Right lobe of liver (tissue), 6 donors: Measurements from ENCODE around the gene KRTAP16-1. TPM values are rescaled to one million over a fixed set of nuclear protein-coding genes. Genes with fewer than 3 reads are reported as not detected.

Experiments used
- ATAC-seq, 4 donors: fragments of 200-7000 bp; cut with Tn5 transposase; one replicate each; pipeline ENCODE4 v1.9.1; 2020; ENCODE audit warnings: mild to moderate bottlenecking in 4 of 4, moderate library complexity in 4 of 4
- DNase-seq, 3 donors: peaks; one replicate each; pipeline ENCODE4 v3.0.0-alpha.2; 2020
- H3K27ac ChIP-seq, 3 donors: fragments of 200-600 bp; one replicate each; pipeline ENCODE4 v1.8.0; 2022
- H3K27me3 ChIP-seq, 2 donors: fragments of 200-600 bp; one replicate each; pipeline ENCODE4 v1.8.0; 2022
- H3K36me3 ChIP-seq, 4 donors: fragments of 200-600 bp; sonication (generic) in 1 of 4; one replicate each; pipeline versions ENCODE4 v1.5.1 to v1.8.0; 2017 to 2022; ENCODE audit warnings: control low read depth in 1 of 4
- H3K4me1 ChIP-seq, 4 donors: fragments of 200-600 bp; sonication (generic) in 1 of 4; one replicate each; pipeline versions ENCODE4 v1.5.1 to v1.8.0; 2017 to 2022; ENCODE audit warnings: control low read depth in 1 of 4
- H3K4me3 ChIP-seq, 3 donors: fragments of 200-600 bp; one replicate each; pipeline ENCODE4 v1.8.0; 2022
- H3K9me3 ChIP-seq, 4 donors: fragments of 200-600 bp; sonication (generic) in 1 of 4; one replicate each; pipeline versions ENCODE4 v1.5.1 to v1.8.0; 2017 to 2022; ENCODE audit warnings: control low read depth in 1 of 4
- POLR2A ChIP-seq: fragments of 450-650 bp; IDR thresholded peaks from one replicate; pipeline ENCODE4 v1.6.1; 2017; ENCODE audit warnings: antibody characterized with exemption, mild to moderate bottlenecking
- WGBS: methylation state at CpG from one replicate; pipeline ENCODE4 v1.1.6; 2018; ENCODE audit warnings: low coverage, low lambda C conversion rate; ENCODE audit not compliant: insufficient coverage; ENCODE audit errors: missing lambda C conversion rate; 5-methylcytosine and 5-hydroxymethylcytosine counted together
- intact Hi-C, 2 donors: fragments of 100-400 bp; cut with DNase I; formaldehyde crosslinking; loops; one replicate each; pipeline versions ENCODE4 v1.11.2 to v1.14.1; 2022
- total RNA-seq, 6 experiments: library from RNA; depleted of rRNA in 2 of 6; stranded (reverse); fragments of >200 nt in 2 of 6; fragmentation: NEBNext Ultra II Directional in 3 of 6; extraction: Animal tissue kit (Norgen Biotek cat#: 25700) in 3 of 6; gene quantifications; one replicate each; pipeline versions ENCODE4 v1.1.0 to v1.2.4, GENCODE V29; 2016 to 2023
- TF ChIP-seq, protein P1 (sequence below), 4 donors: fragments of 200-600 bp in 3 of 4; fragments of 450-650 bp in 1 of 4; IDR thresholded peaks; one replicate each; pipeline versions ENCODE4 v1.5.1 to v1.8.0; 2016 to 2022; ENCODE audit warnings: antibody characterized with exemption in 4 of 4, mild to moderate bottlenecking in 2 of 4
- donor health status: DM: no; HTN: yes; CAD: no.
- donor health status: DM: no; HTN: no; CAD: no.
- donor health status: DM: no; HTN: no; CAD: no.
- donor health status: DM: no; HTN: yes; CAD: no.
- donor health status: DM: no; HTN: yes; CAD: no.

Gene KRTAP16-1
- total RNA-seq, 6 experiments from 2014 or later: not detected

DNA sequence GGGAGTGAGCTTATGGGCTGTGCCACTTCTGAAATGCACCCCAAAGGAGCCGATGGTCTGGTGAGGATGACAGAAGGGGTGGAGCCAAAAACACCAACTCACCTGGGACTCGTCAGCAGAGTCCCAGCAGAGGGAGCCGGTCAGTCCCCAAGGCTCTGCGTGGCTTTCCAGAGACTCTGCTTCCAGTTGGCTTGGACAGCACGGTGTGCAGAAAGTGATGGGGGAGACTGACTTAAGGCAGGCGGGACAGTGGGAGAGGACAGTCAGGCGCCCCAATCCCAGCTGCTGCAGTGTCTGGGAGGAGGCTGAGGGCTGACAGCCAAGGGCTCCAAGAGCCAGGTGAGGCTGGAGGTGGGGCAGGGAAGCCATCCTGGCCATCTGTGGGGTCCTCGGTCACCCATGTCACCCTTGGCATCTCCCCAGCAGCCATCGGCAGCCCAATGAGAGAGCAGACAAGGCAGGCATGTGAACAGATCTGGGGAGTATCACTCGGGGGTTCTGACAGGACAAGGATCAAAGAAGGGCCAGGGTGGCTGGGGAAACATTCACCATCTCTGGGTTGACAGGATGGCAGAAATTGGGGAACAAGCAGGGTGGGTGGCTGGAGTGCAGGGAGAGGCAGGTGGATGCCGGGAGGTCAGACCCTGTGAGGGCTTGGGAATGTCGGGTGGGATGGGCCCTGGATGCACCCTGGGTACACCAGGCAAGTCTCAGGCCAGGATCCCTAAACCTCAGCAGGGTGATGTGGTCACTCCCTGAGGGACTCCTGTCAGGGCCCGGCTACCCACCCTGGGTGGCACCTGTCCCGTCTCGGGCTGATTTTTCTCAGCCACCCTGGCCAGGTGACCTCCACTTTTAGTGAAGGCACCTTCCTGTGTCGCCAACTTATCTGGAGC lies 15.3 kb upstream of the KRTAP16-1 start:
- Histone ChIP-seq H3K36me3 (no peaks in the 10 kb centered on the region), H3K4me1 (no peaks in the 10 kb centered on the region), H3K9me3 (no peaks in the 10 kb centered on the region), H3K27me3 (no peaks in the 10 kb centered on the region), H3K4me3 (no peak overlapping the region), H3K27ac (no peak overlapping the region)
- DNase-seq: no peak
- TF ChIP-seq, protein P1, sequence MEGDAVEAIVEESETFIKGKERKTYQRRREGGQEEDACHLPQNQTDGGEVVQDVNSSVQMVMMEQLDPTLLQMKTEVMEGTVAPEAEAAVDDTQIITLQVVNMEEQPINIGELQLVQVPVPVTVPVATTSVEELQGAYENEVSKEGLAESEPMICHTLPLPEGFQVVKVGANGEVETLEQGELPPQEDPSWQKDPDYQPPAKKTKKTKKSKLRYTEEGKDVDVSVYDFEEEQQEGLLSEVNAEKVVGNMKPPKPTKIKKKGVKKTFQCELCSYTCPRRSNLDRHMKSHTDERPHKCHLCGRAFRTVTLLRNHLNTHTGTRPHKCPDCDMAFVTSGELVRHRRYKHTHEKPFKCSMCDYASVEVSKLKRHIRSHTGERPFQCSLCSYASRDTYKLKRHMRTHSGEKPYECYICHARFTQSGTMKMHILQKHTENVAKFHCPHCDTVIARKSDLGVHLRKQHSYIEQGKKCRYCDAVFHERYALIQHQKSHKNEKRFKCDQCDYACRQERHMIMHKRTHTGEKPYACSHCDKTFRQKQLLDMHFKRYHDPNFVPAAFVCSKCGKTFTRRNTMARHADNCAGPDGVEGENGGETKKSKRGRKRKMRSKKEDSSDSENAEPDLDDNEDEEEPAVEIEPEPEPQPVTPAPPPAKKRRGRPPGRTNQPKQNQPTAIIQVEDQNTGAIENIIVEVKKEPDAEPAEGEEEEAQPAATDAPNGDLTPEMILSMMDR (IDR thresholded peaks at IDR 0.05): peak in 2 of 4 donors; percentile 16 to 34
- no peak for TF ChIP-seq POLR2A
- 7% methylated on average over 3 of the region's 16 CpGs for WGBS
- ATAC-seq: peak; percentile 28 to 63 (median 52)
- intact Hi-C loops: loop anchor here in 1 of 2 donors (10.0 kb wide), 1 partner anchor 430 kb away; no protein-coding TSS in a partner anchor

DNA sequence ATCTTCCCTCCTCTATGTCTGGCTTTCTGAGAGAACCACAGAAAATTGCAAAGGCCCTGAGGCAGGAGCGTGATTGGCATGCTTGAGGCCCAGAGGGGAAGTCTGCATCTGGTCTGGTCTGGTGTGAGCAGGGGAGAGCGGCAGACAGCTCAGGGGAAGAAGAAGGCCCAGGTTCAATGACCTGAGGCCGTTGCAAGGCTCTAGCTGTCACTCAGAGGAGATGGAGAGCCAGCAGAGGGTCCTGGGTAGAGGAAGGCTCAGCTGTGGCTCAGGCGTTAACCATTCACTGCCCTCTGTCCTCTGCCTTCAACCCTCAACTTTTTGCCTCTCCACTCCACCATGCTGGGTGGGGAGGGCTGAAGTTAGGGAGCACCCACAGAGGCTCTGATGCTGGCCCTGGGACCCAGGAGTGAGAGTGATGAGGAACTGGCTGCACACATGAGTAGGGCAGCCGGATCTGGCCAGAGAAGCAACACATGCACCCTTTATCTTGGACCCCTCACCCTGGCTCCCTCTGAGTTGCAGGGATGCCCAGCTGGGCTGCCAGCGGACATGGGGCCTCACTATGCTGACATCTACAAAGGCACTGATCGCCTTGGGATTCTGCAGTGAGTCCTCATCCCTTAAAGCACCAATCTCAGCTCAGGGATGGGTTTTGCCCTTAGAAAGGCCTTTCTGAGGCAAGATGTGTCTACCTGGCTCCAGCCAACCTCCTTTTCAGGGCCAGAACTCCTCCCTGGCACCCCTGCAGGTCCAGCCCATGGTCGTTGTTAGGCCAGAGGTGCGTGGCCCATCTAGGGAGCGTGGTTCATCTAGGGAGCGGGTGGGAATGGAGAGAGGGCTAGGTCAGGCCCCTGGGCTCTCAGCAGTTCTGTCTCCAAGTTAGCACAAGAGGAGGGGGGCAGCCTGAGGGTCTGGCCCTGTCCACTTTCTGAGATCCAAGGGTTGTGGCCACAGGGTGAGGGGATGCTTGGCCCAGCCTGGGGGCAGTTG lies 14.1 kb upstream of the KRTAP16-1 start:
- Histone ChIP-seq H3K4me1 (no peaks in the 10 kb centered on the region), H3K27me3 (no peaks in the 10 kb centered on the region), H3K27ac (no peak overlapping the region), H3K4me3 (no peak overlapping the region), H3K9me3 (no peaks in the 10 kb centered on the region), H3K36me3 (no peaks in the 10 kb centered on the region)
- ATAC-seq (no peak), DNase-seq (no peak)
- TF ChIP-seq, protein P1 (IDR thresholded peaks at IDR 0.05): no peak
- TF ChIP-seq POLR2A: no peak
- WGBS: 60% methylated on average over 1 of the region's 11 CpGs
- intact Hi-C loops: loop anchor here in 1 of 2 donors (10.0 kb wide), 1 partner anchor 428 kb away; no protein-coding TSS in a partner anchor

DNA sequence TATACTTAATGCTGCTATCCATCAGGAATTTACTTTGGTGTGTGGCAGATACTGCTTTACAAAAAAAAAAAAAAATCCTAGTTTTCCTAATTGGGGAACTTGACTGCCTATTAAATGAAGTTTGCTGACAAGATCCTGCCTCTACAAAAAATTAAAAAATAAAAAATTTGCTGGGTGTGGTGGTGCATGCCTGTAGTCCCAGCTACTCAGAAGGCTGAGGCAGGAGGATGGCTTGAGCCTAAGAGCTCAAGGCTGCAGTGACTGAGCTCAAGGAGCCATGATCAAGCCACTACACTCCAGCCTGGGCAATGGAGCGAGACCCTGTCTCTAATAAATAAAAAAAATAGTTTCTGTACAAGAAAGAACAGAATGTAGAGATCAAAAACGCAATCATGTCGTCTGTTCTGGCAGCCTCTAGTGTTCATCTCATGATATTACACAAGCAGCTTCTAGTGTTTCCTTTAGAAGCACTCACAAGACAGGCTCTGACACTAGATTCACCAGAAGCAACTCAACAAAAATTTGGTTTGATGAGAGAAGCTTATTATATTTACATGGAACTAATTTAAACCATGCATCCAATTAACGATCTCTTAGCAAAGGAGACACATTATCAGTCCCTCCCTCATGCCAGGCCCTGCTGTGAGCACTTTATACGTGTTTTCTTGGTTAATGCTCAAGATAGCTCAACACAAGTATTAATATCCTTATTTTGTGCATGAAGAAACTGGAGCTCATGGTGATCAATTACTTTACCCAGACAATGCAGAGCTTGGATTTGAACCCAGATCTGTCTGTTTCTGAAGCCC lies 13.2 kb upstream of the KRTAP16-1 start:
- no peaks in the 10 kb centered on the region for H3K36me3 ChIP-seq
- H3K4me3 ChIP-seq: no peak overlapping the region
- intact Hi-C loops: loop anchor here in 1 of 2 donors (10.0 kb wide), 1 partner anchor 427 kb away; no protein-coding TSS in a partner anchor
- H3K9me3 ChIP-seq: no peaks in the 10 kb centered on the region
- no peaks in the 10 kb centered on the region for H3K4me1 ChIP-seq
- peak; percentile 57 to 81 (median 70) for ATAC-seq
- WGBS: 28% methylated on average over 5 of the region's 5 CpGs
- DNase-seq: no peak
- H3K27ac ChIP-seq: no peak overlapping the region
- no peaks in the 10 kb centered on the region for H3K27me3 ChIP-seq
- TF ChIP-seq, protein P1 (IDR thresholded peaks at IDR 0.05): peak; percentile 66 to 72 (median 67)
- no peak for TF ChIP-seq POLR2A

DNA sequence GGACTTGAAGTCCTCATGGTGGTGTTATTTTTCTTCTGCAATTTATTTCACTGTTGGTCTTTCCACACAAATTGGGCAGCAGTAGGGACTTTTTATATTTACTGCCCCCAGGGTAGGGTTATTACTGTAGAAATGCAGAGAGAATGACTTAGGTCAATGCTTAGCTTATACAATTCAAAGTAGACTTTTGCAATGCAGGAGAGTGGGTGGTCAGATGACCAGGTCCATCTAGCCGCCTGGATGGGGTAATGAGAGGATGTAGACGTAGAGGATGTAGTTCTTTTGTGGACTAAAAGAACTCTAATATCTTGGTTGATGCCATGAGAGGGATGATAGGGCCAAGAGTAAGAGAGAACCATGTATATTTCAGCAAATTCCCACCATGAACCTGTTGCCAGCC lies 9.1 kb upstream of the KRTAP16-1 start:
- TF ChIP-seq POLR2A: no peak
- TF ChIP-seq, protein P1 (IDR thresholded peaks at IDR 0.05): no peak
- no peaks in the 10 kb centered on the region for H3K36me3 ChIP-seq
- no peaks in the 10 kb centered on the region for H3K9me3 ChIP-seq
- H3K27ac ChIP-seq: no peak overlapping the region
- ATAC-seq (no peak), DNase-seq (no peak)
- no peaks in the 10 kb centered on the region for H3K4me1 ChIP-seq
- H3K4me3 ChIP-seq: no peak overlapping the region
- WGBS: 41% methylated on average over 2 of the region's 2 CpGs
- intact Hi-C loops: no loop called here
- H3K27me3 ChIP-seq: no peaks in the 10 kb centered on the region
